Measurements from ENCODE around the gene CLRN3.

DNA sequence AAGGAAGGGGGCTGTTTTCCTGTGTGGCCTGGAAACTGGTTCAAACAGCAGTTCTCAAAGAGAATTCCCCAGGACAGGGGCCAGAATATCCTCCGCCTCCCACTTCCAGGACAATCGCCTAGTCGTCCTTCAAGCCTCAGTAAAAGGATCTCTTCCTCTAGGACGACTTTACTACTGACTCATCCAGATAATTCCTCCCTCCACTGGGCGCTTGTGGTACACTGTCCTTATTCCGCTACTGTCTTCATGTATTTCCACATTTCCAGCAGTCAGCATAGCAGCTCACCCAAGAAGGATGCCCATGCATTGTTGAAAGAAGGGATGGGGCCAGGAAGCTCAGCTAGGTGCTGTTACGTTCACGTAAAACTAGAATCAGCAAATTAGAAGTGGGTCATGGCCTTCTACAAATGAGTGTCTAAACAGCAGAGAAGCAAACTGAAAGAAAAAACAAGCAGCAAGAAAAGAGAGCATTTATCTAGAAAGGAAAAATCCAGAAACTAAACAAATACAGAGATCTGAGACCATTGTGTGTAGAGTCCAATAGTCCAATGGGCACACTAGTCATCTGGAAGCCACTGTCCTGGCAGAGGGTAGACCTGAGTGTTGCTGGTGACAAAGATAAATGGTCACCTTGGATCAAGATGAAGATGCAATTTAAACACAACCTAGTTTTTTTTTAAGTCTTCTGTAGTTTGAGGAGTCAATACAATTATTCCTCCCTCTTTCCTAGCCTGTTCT is 26.3 kb downstream of the CLRN3 start:
- TF ChIP-seq, protein P1, sequence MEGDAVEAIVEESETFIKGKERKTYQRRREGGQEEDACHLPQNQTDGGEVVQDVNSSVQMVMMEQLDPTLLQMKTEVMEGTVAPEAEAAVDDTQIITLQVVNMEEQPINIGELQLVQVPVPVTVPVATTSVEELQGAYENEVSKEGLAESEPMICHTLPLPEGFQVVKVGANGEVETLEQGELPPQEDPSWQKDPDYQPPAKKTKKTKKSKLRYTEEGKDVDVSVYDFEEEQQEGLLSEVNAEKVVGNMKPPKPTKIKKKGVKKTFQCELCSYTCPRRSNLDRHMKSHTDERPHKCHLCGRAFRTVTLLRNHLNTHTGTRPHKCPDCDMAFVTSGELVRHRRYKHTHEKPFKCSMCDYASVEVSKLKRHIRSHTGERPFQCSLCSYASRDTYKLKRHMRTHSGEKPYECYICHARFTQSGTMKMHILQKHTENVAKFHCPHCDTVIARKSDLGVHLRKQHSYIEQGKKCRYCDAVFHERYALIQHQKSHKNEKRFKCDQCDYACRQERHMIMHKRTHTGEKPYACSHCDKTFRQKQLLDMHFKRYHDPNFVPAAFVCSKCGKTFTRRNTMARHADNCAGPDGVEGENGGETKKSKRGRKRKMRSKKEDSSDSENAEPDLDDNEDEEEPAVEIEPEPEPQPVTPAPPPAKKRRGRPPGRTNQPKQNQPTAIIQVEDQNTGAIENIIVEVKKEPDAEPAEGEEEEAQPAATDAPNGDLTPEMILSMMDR (IDR thresholded peaks at IDR 0.05): no peak
- no peak for TF ChIP-seq POLR2A (IDR thresholded peaks at IDR 0.05)
